Measurements from ENCODE around the gene LTO1.

LTO1 gene

DNA sequence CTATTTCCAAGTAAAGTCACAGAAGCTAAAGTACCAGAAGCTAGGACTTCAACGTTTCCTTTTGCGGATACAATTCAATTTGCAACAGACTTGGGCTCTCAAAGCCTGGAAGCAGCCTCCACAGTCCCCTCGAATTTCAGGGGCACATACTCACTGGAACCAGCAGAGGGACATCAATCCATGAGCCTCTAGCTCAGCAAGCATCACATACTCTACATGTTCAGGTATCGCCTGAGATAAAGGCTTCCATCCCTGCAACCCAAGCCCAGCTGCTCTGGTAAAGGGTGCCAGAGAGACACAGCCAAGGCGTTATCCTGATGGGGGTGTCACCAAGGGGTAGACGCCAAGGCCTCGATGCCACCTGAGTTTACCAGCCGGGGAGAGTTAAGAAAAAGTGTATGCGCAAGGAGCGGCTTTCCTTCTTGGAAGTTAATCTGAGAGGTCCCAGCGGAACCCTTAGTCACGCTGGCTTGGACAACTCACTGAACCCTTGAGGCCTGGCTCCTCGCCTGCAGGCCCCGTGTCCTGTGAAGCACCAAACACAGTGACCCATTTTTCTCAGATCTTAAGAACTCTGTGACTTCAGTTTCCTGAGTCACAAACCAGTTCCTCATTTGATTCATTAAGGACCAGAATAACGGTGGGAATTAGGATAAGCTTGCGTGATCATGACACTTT, 13.0 kb downstream of the LTO1 start:
- no peaks in the 10 kb centered on the region for H3K27me3 ChIP-seq
- peaks cover 0 to 10% of the 10 kb centered on the region in 2 experiments for H3K4me1 ChIP-seq (ENCODE audit: control insufficient read depth in 1 of 2, insufficient read depth in 1 of 2, low read depth in 1 of 2, low read length in 1 of 2)
- no peak overlapping the region for H3K4me3 ChIP-seq (ENCODE audit: low read depth in 1 of 2, low read length in 1 of 2)
- H3K27ac ChIP-seq, result no peak overlapping the region
- H3K36me3 ChIP-seq, result peaks cover 53% of the 10 kb centered on the region
- no peaks in the 10 kb centered on the region for H3K9me3 ChIP-seq
- TF ChIP-seq, protein P1, sequence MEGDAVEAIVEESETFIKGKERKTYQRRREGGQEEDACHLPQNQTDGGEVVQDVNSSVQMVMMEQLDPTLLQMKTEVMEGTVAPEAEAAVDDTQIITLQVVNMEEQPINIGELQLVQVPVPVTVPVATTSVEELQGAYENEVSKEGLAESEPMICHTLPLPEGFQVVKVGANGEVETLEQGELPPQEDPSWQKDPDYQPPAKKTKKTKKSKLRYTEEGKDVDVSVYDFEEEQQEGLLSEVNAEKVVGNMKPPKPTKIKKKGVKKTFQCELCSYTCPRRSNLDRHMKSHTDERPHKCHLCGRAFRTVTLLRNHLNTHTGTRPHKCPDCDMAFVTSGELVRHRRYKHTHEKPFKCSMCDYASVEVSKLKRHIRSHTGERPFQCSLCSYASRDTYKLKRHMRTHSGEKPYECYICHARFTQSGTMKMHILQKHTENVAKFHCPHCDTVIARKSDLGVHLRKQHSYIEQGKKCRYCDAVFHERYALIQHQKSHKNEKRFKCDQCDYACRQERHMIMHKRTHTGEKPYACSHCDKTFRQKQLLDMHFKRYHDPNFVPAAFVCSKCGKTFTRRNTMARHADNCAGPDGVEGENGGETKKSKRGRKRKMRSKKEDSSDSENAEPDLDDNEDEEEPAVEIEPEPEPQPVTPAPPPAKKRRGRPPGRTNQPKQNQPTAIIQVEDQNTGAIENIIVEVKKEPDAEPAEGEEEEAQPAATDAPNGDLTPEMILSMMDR (IDR thresholded peaks at IDR 0.05), result no peak

DNA sequence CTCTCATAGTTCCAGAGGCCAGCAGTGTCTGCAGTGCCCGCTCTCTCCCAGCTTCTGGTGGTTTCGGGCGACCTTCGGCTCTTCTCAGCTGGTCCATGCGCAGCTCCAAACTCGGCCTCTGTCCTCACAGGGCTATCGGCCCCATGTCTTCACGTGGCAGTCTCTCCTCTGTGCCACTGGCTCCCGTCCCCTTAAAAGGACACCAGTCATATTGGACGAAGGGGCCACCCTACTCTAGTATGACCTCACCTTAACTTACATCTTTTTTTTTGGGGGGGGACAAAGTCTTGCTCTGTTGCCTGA, 13.8 kb downstream of the LTO1 start:
- H3K4me3 ChIP-seq (ENCODE audit: low read depth in 1 of 2, low read length in 1 of 2), result no peak overlapping the region
- TF ChIP-seq, protein P1 (IDR thresholded peaks at IDR 0.05), result no peak
- H3K27me3 ChIP-seq, result no peaks in the 10 kb centered on the region

DNA sequence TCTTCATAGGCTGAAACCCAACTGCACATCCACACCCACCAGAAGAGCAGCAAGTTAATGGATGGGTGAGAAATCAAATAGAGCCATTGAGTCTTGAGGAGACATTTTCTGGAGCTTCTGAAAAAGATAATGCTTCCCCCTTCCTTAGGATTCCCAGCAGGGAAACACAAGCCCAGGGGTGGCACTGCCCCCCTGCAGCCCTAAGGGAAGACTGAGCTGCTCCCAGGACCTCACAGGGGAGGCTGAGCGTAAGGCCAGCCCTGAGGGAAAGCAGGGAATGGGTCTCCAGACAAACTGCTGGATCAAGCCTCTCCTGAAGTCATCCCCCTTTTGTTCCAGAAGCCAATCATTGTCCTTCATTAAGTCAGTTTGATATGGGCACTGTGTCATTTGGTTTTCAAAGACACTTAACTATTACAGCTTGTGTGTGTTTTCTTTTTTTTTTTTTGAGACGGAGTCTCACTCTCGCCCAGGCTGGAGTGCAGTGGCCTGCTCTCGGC, 15.1 kb downstream of the LTO1 start:
- Histone ChIP-seq H3K27me3 (no peaks in the 10 kb centered on the region), H3K4me1 (ENCODE audit: control insufficient read depth in 1 of 2, insufficient read depth in 1 of 2, low read depth in 1 of 2, low read length in 1 of 2) (peaks cover 0 to 10% of the 10 kb centered on the region in 2 experiments), H3K4me3 (ENCODE audit: low read depth in 1 of 2, low read length in 1 of 2) (no peak overlapping the region), H3K36me3 (peaks cover 32% of the 10 kb centered on the region), H3K27ac (no peak overlapping the region), H3K9me3 (no peaks in the 10 kb centered on the region)
- TF ChIP-seq, protein P1 (IDR thresholded peaks at IDR 0.05), result no peak

More for the DNA sequence above, 13.8 kb downstream of the LTO1 start:
- Histone ChIP-seq H3K27ac (no peak overlapping the region), H3K36me3 (peaks cover 45% of the 10 kb centered on the region), H3K4me1 (ENCODE audit: control insufficient read depth in 1 of 2, insufficient read depth in 1 of 2, low read depth in 1 of 2, low read length in 1 of 2) (peaks cover 0 to 10% of the 10 kb centered on the region in 2 experiments), H3K9me3 (no peaks in the 10 kb centered on the region)

DNA sequence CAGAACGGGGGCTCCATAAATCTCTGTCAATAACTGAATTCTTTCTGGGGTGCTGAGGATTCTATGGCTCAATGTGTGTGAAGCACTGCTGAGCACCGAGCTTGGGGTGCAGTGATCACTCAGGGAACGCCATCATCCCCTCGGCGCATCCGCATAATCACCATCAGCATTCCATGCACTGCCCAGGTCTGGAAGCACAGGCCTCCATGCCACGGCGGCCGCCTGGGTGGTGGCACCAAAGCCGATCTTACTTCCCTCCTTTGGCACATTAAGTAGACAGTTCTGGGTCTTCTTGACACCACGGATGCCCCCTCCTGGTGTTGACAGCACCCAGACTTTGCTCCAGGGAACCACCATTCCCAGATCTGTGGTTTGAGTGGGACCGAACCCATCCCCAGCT, 15.6 kb downstream of the LTO1 start:
- H3K4me1 ChIP-seq (ENCODE audit: control insufficient read depth in 1 of 2, insufficient read depth in 1 of 2, low read depth in 1 of 2, low read length in 1 of 2), result peaks cover 0 to 9% of the 10 kb centered on the region in 2 experiments
- H3K36me3 ChIP-seq, result peaks cover 27% of the 10 kb centered on the region
- H3K4me3 ChIP-seq (ENCODE audit: low read depth in 1 of 2, low read length in 1 of 2), result no peak overlapping the region
- no peaks in the 10 kb centered on the region for H3K27me3 ChIP-seq
- H3K27ac ChIP-seq, result no peak overlapping the region
- TF ChIP-seq, protein P1 (IDR thresholded peaks at IDR 0.05), result no peak
- no peaks in the 10 kb centered on the region for H3K9me3 ChIP-seq

DNA sequence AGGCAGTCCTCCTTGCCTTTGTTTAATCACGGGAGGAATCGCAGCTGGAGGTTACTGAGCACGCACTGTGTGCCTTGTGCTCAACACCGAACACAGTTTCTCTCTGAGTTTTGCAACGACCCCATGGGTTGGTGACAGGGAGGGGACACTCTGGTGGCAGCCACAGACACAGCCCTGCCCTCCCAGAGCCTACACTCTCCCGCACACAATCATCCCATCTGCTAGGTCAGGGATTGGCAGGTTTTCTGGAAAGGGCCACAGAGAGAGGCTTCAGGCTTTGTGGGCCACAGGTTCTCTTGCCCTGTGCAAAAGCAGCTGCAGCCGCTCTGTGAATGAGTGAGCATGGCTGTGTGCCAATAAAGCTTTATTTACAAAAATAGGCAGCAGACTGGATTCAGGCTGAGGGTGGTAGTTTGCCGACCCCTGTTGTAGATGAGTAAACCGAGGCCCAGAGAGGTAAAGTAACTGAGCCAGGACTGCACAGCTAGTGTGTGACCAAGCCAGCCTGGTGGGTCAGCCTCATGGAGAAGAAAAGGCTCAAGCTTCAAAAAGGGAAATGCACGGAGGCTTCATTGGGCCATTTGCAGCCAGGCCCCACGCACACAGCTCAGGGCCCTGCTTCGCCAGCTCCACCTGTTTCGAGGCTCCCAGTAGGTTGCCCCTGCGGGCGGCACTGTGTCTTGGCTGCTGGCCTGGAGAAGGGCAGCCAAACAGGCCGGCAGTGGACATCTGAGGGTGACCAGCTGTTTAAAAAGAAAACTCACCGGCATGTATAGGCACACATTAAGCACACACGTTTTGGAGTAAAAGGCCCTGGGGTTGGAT, 16.3 kb downstream of the LTO1 start:
- TF ChIP-seq, protein P1 (IDR thresholded peaks at IDR 0.05), result no peak
- H3K27me3 ChIP-seq, result no peaks in the 10 kb centered on the region

More for the DNA sequence above, 16.3 kb downstream of the LTO1 start:
- no peak overlapping the region for H3K4me3 ChIP-seq (ENCODE audit: low read depth in 1 of 2, low read length in 1 of 2)
- no peak overlapping the region for H3K27ac ChIP-seq
- no peaks in the 10 kb centered on the region for H3K9me3 ChIP-seq
- peaks cover 0 to 2% of the 10 kb centered on the region in 2 experiments for H3K4me1 ChIP-seq (ENCODE audit: control insufficient read depth in 1 of 2, insufficient read depth in 1 of 2, low read depth in 1 of 2, low read length in 1 of 2)
- peaks cover 19% of the 10 kb centered on the region for H3K36me3 ChIP-seq

Measured in neutrophil (primary cell).